ENCODE measurements around the gene ARRB2. TPM values are rescaled to one million over a fixed set of nuclear protein-coding genes. Genes with fewer than 3 reads are reported as not detected.

The ARRB2 gene
- total and polyA plus RNA-seq, 2 of the 13 experiments (the other 11 are each of a cell fraction or from before 2014, with no cell fraction given), result 21.5 to 49.2 TPM

- TF ChIP-seq HIVEP1 (CRISPR knock-in tag; IDR thresholded peaks at IDR 0.05) (no peak), SNAI1 (CRISPR knock-in tag; IDR thresholded peaks at IDR 0.05; ENCODE audit: borderline replicate concordance) (no peak), STAG1 (CRISPR knock-in tag; IDR thresholded peaks at IDR 0.05) (no peak; the same call in 1 of the 2 replicates), NCOA5 (CRISPR knock-in tag; IDR thresholded peaks at IDR 0.05) (no peak), SCMH1 (CRISPR knock-in tag; IDR thresholded peaks at IDR 0.05; ENCODE audit: borderline replicate concordance) (no peak), U2AF1 (optimal IDR thresholded peaks at IDR 0.05; ENCODE audit: low read depth, low read length) (no peak), PAWR (CRISPR knock-in tag; IDR thresholded peaks at IDR 0.05; ENCODE audit: borderline replicate concordance) (no peak), ZNF496 (CRISPR knock-in tag; IDR thresholded peaks at IDR 0.05; ENCODE audit: insufficient replicate concordance) (no peak), ZNF549 (CRISPR knock-in tag; IDR thresholded peaks at IDR 0.05) (no peak), ZMYM3 (CRISPR knock-in tag; IDR thresholded peaks at IDR 0.05) (peak; percentile 48), HMG20B (CRISPR knock-in tag; conservative IDR thresholded peaks at IDR 0.05) (0 out of 2 replicates have a peak, but pooled peaks have one; percentile 28), ISL2 (CRISPR knock-in tag; IDR thresholded peaks at IDR 0.05) (peak; percentile 46; the same call in 1 of the 2 replicates), KLF11 (CRISPR knock-in tag; IDR thresholded peaks at IDR 0.05) (no peak), SMAD3 (CRISPR knock-in tag; IDR thresholded peaks at IDR 0.05) (peak; percentile 73; the same call in 1 of the 2 replicates), ZNF331 (CRISPR knock-in tag; IDR thresholded peaks at IDR 0.05) (peak; percentile 72; the same call in 1 of the 2 replicates), ZNF614 (CRISPR knock-in tag; IDR thresholded peaks at IDR 0.05; ENCODE audit: borderline replicate concordance) (peak; percentile 82; the same call in 1 of the 2 replicates), REPIN1 (CRISPR knock-in tag; IDR thresholded peaks at IDR 0.05; ENCODE audit: borderline replicate concordance, low read depth) (0 out of 2 replicates have a peak, but pooled peaks have one; percentile 28), ZBTB37 (CRISPR knock-in tag; IDR thresholded peaks at IDR 0.05) (no peak), CEBPG (CRISPR knock-in tag; IDR thresholded peaks at IDR 0.05) (no peak), ZNF547 (CRISPR knock-in tag; IDR thresholded peaks at IDR 0.05) (no peak), JARID2 (CRISPR knock-in tag; IDR thresholded peaks at IDR 0.05; ENCODE audit: insufficient replicate concordance) (no peak), ZFP37 (CRISPR knock-in tag; IDR thresholded peaks at IDR 0.05; ENCODE audit: borderline replicate concordance) (no peak), ZNF251 (CRISPR knock-in tag; IDR thresholded peaks at IDR 0.05) (no peak), TERF1 (CRISPR knock-in tag; IDR thresholded peaks at IDR 0.05) (no peak)
- TF ChIP-seq, protein P1, sequence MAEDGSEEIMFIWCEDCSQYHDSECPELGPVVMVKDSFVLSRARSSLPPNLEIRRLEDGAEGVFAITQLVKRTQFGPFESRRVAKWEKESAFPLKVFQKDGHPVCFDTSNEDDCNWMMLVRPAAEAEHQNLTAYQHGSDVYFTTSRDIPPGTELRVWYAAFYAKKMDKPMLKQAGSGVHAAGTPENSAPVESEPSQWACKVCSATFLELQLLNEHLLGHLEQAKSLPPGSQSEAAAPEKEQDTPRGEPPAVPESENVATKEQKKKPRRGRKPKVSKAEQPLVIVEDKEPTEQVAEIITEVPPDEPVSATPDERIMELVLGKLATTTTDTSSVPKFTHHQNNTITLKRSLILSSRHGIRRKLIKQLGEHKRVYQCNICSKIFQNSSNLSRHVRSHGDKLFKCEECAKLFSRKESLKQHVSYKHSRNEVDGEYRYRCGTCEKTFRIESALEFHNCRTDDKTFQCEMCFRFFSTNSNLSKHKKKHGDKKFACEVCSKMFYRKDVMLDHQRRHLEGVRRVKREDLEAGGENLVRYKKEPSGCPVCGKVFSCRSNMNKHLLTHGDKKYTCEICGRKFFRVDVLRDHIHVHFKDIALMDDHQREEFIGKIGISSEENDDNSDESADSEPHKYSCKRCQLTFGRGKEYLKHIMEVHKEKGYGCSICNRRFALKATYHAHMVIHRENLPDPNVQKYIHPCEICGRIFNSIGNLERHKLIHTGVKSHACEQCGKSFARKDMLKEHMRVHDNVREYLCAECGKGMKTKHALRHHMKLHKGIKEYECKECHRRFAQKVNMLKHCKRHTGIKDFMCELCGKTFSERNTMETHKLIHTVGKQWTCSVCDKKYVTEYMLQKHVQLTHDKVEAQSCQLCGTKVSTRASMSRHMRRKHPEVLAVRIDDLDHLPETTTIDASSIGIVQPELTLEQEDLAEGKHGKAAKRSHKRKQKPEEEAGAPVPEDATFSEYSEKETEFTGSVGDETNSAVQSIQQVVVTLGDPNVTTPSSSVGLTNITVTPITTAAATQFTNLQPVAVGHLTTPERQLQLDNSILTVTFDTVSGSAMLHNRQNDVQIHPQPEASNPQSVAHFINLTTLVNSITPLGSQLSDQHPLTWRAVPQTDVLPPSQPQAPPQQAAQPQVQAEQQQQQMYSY (CRISPR knock-in tag; IDR thresholded peaks at IDR 0.05), result no peak
These were observed 11.0 kb downstream of the ARRB2 start (continued) for GRCh38 chr17:4721203-4722135.

All from HepG2 (cell line).